HG03103 (cell line): ENCODE data around the gene ETV6.

Experiments used
- ATAC-seq: cut with Tn5 transposase; IDR thresholded peaks from one replicate; pipeline ENCODE4 v1.9.1; 2021; ENCODE audit warnings: low read depth; ENCODE audit not compliant: unreplicated experiment

Gene ETV6

GRCh38 chr12:11689591-11690186 lies 40.2 kb downstream of the ETV6 start:
- ATAC-seq: no peak

GRCh38 chr12:11693067-11693466 lies 43.6 kb downstream of the ETV6 start:
- ATAC-seq: no peak

GRCh38 chr12:11693601-11694000 lies 44.1 kb downstream of the ETV6 start:
- no peak for ATAC-seq

DNA sequence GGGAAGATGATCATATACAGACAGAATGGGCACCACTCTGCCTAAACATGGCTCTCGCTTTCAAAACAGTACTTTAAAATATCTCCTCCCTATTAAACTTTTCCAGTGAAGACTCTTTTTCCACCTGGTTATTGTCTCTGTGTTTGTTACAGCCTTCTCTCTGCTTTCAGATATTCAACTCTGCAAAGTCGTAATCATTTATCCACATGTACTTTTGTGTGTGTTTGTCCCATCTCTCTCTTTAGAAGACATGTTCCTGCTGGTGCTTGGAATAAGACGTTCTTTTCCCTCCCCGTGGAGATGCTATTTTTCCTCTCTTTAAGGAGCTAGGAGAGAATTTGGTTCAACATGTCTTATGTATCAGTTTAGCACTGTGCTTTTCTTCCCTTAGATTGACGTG lies 45.1 kb downstream of the ETV6 start:
- no peak for ATAC-seq

DNA sequence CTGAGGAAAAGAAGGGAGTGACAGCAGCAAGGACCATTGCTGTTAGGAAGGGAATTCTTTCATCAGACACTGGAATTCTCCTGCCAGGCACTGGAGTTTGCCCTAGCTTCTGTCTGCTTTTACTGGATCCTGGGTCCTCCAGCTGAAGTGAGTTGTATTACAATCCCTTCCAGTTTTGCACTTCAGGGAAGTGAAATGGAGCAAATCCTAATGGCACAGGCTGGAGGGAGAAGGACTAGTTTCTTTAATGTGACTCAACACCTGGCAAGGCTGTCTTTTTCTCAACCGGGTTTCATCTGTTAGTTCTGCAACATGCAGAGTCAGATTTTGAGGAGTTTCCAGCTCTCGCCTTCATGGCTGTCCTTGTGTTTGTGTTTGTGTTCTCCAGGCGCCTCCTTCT lies 45.8 kb downstream of the ETV6 start:
- ATAC-seq: no peak

- no peak for ATAC-seq
Measured at GRCh38 chr12:11696084-11696483, 46.6 kb downstream of the ETV6 start.

DNA sequence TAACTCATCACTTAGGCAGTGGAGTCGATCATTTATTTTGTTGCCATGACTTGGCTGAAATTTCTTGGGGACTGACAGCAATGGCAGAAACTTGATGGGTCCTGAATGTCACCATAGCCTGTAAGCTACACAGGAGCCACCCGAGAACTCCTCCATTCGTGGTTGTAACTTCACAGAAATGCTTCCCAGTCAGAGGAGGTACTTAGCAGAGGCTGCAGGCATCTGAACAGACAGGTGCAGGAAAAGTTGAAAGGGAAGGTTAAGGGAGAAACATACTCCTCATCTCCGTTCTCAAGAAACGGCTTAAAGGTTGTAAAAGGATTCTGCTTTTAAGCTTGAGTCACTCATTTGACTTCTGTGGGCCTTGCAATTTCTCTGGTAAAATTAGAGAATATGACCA lies 47.7 kb downstream of the ETV6 start:
- ATAC-seq: no peak

DNA sequence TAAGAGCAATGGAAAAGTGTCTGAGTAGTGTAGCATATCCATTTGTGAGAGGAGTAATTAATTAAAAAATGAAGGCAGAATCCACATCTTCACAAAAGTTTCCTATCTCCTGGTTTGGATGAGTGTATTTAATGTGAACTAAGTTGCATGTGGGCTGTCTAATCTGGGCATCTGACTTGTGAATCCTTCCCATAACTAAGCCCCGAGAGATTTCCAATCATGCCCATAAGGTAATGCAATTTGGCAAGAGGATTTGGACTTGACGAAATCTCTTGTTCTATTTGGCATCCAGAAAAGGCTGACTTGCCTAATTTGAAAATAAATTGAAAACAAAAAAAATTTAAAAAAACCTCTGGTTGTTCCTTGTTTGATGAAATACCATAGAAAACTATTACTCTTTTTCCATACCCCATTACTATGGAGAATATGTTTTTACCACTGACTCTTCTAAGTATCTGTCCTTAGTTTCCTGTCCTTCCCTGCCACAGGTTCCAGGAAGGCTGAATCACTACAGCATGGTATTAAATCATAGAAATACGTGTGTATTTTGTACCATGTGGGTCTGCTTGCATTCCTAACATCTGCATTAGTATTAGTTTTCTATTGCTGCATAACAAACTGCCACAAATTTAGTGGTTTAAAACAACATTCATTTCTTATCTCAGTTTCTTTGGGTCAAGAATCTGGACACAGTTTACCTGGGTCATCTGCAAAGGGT lies 48.4 kb downstream of the ETV6 start:
- ATAC-seq: no peak

DNA sequence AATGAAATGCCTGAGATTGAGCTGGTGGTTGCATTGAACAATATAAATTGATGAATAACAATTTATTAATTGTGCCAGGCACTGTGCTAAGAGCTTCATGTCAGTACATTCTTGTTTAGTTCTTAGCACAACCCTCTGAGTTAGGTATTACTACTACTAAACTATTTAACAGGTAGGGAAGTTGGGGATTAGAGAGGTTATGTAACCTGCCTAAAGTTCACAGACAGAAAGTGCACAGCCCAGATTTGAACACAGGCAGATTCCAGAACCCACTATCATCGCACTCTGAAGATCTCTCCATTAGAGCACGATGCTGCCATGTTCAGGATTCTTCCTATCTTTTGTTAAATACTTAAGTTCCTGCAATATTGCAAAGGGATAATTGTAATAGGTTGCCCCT lies 49.3 kb downstream of the ETV6 start:
- no peak for ATAC-seq

DNA sequence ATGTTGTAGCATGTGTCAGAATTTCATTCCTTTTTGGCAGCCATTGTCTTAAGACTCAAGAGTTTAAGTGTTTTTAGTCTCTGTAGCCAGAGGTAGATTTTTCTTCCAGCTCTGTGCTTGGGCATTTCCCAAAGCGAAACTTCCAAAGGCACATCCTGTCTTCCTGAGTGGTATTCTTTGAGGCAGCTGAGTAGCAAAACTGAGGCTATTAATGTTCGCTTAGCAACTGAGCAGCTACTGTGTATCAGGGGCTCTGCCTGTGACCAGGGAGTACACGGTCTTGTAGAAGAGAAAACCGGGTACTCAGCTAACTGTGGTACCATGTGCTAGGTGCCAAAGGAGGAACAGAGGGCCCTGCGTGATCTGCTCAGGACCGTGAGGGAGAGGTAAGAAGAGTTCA lies 52.0 kb downstream of the ETV6 start:
- no peak for ATAC-seq

DNA sequence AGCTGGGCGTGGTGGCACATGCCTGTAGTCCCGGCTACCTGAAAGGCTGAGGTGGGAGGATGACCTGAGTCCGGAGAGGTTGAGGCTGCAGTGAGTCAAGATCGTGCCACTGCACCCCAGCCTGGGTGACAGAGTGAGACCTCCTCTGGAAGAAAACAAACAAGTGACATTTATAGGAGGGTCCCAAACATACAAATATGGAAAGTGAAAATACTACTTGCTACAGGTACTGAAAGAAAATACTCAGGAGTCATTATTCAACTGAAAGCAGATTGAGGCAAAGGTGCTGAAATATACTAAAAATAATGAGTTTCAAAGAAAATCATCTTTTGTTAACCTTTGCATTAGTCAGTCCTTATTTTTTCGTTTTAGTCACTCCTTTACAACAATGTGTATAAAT lies 53.5 kb downstream of the ETV6 start:
- ATAC-seq: no peak

DNA sequence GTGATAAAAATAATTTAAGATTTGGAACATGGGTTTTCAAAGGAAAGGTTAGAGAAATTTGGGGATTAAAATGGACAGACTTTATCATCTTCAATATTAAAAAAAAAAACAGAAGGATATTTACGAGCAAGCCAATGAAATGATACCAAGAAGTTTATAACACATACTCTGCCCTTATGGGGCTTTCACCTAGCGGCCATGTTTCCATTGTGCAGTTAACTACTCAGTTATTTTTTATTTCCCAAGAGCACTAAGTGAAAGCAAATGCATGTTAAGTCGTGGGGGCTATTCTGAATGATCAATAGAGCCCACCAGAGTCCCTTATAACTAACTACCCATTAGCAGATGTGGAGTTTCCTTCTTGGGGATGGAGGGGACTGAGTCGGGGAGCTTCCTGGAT lies 53.9 kb downstream of the ETV6 start:
- ATAC-seq: no peak

DNA sequence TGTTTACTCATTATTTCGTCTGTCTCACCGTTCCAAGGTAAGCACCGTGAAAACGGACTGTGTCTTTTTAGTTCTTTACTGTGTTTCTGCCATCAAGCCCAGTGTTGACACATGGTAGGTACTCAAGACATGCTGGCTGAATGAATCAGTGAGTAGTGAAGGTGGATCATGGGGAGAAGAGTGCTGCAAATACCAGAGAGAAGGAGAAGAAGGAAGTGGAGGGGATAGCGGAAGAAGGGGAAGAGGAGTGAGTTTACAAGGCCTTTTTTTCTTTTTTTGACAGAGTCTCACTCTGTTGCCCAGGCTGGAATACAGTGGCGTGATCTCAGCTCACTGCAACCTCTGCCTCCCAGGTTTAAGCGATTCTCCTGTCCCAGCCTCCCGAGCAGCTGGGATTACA lies 54.6 kb downstream of the ETV6 start:
- no peak for ATAC-seq

DNA sequence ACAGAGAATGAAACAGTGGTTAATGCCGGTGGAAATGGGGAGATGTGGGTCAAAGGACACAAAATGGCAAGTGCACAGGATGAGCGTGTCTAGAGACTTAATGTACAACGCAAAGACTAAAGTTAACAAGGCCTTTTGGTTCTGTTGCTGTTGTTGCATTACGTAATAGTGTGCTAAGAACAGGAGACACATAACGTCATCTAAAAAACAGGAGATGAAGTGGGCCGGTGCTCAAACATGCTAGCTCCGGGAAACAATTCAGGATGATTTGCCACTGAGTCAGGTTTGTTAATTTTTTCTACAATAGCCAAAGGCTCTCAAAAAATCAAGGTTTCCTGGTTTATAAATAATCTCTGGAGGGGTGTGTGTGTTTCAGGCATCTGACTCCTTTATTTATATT lies 55.5 kb downstream of the ETV6 start:
- no peak for ATAC-seq

GRCh38 chr12:11706509-11707379 lies 57.3 kb downstream of the ETV6 start:
- no peak for ATAC-seq

- ATAC-seq: no peak
Measured at GRCh38 chr12:11707535-11707934, 58.1 kb downstream of the ETV6 start.

GRCh38 chr12:11709513-11709912 lies 60.0 kb downstream of the ETV6 start:
- ATAC-seq: no peak

- ATAC-seq: no peak
Measured at GRCh38 chr12:11710431-11710830, 61.0 kb downstream of the ETV6 start.

GRCh38 chr12:11710906-11711305 lies 61.4 kb downstream of the ETV6 start:
- ATAC-seq: no peak

- ATAC-seq: no peak
Measured at GRCh38 chr12:11711651-11712327, 62.3 kb downstream of the ETV6 start.

DNA sequence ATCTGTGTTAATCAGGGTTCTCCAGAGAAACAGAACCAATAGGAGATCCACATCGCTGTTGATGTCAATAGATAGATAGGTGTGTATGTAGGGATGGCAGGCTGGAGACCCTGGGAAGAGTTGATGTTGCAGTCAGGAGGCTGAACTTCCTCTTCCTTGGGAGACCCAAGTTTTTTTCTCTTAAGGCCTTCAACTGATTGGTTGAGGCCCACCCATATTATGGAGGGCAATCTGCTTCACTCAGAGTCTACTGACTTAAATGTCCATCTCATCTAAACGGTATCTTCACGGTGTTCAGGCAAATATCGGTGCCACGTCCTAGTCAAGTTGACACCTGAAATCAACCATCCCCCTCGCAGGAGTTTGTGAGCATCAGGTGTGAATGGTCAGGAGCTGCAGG lies 63.0 kb downstream of the ETV6 start:
- ATAC-seq: no peak
